IMR-90 (cell line): ENCODE results near the gene COX14. TPM values are rescaled to one million over a fixed set of nuclear protein-coding genes. Genes with fewer than 3 reads are reported as not detected.

Source experiments
- ATAC-seq: fragments of 200-7000 bp; cut with Tn5 transposase; 2 replicates; pipeline ENCODE4 v1.9.1; 2020; ENCODE audit warnings: low read depth, mild to moderate bottlenecking, moderate library complexity
- BruUV-seq: library from RNA; stranded (reverse); fragments of 400-500 nt; replicated peaks from 2 replicates; lab custom pipeline; 2021; lab: Mats Ljungman, UMichigan
- CTCF ChIA-PET: fragments of 300-600 bp; formaldehyde crosslinking; extraction: SDS; loops from one replicate; lab custom pipeline; 2021; ENCODE audit warnings: antibody characterized with exemption; lab: Yijun Ruan, JAX
- POLR2A ChIA-PET: fragments of 300-600 bp; sonication (Branson Sonifier 250); formaldehyde crosslinking; loops from one replicate; lab custom pipeline; 2022; ENCODE audit warnings: antibody characterized with exemption; ENCODE audit not compliant: unreplicated experiment; lab: Charles Lee
- DNase-seq: peaks from one replicate; pipeline ENCODE4 v3.0.0; 2013
- H2AFZ ChIP-seq: replicated peaks from 2 replicates; pipeline ENCODE3; 2013; ENCODE audit warnings: low read length, mild to moderate bottlenecking; ENCODE audit not compliant: poor library complexity
- H2AK5ac ChIP-seq: 2 replicates; pipeline ENCODE4 v1.6.1; 2013; ENCODE audit warnings: low read depth, low read length, inconsistent platforms
- H2AK9ac ChIP-seq: replicated peaks from 2 replicates; pipeline ENCODE3; 2013; ENCODE audit warnings: mild to moderate bottlenecking, low read depth, low read length, moderate library complexity; ENCODE audit not compliant: poor library complexity
- H2BK120ac ChIP-seq: 2 replicates; pipeline ENCODE4 v1.6.1; 2013; ENCODE audit warnings: low read depth, low read length, inconsistent platforms
- H2BK15ac ChIP-seq: 3 replicates; pipeline ENCODE4 v1.6.1; 2013; ENCODE audit warnings: low read depth, low read length, inconsistent platforms
- H2BK20ac ChIP-seq: 2 replicates; pipeline ENCODE4 v1.6.1; 2013; ENCODE audit warnings: low read depth, mild to moderate bottlenecking, inconsistent platforms, low read length, moderate library complexity
- H2BK5ac ChIP-seq: 2 replicates; pipeline ENCODE4 v1.6.1; 2013; ENCODE audit warnings: mild to moderate bottlenecking, low read depth, low read length, inconsistent platforms; ENCODE audit not compliant: poor library complexity, severe bottlenecking
- H3K14ac ChIP-seq: replicated peaks from 2 replicates; pipeline ENCODE4 v1.6.1; 2013; ENCODE audit warnings: low read depth, low read length, inconsistent platforms
- H3K18ac ChIP-seq: 2 replicates; pipeline ENCODE4 v1.6.1; 2013; ENCODE audit warnings: low read depth, low read length, control low read depth
- H3K23ac ChIP-seq: 2 replicates; pipeline ENCODE4 v1.6.1; 2013; ENCODE audit warnings: low read depth, low read length, inconsistent platforms
- H3K27ac ChIP-seq: 2 replicates; pipeline ENCODE4 v1.5.1; 2013; ENCODE audit warnings: mild to moderate bottlenecking, control low read depth, low read length; ENCODE audit not compliant: insufficient read depth
- H3K27me3 ChIP-seq: 2 replicates; pipeline ENCODE4 v1.6.1; 2013; ENCODE audit warnings: low read length; ENCODE audit not compliant: control insufficient read depth, insufficient read depth
- H3K36me3 ChIP-seq: 2 replicates; pipeline ENCODE4 v1.6.1; 2013; ENCODE audit warnings: low read length, mixed read lengths; ENCODE audit not compliant: control insufficient read depth, insufficient read depth
- H3K4ac ChIP-seq: 2 replicates; pipeline ENCODE4 v1.6.1; 2013; ENCODE audit warnings: low read depth, low read length, inconsistent platforms
- H3K4me1 ChIP-seq: 2 replicates; pipeline ENCODE4 v1.6.1; 2013; ENCODE audit warnings: low read length, mixed read lengths; ENCODE audit not compliant: control insufficient read depth, insufficient read depth
- H3K4me2 ChIP-seq: 2 replicates; pipeline ENCODE4 v1.6.1; 2013; ENCODE audit warnings: low read depth, mild to moderate bottlenecking, control low read depth, low read length, moderate library complexity
- H3K4me3 ChIP-seq: 2 replicates; pipeline ENCODE4 v1.5.1; 2013; ENCODE audit warnings: low read depth, mild to moderate bottlenecking, control low read depth, low read length, moderate library complexity; ENCODE audit not compliant: insufficient read depth
- H3K56ac ChIP-seq: 2 replicates; pipeline ENCODE4 v1.6.1; 2013; ENCODE audit warnings: low read length, inconsistent platforms; ENCODE audit not compliant: insufficient read depth; ENCODE audit errors: extremely low read depth
- H3K79me1 ChIP-seq, 2 experiments: 2 replicates each; pipeline ENCODE4 v1.6.1; 2013; ENCODE audit warnings: low read length in 2 of 2, inconsistent platforms in 1 of 2, low read depth in 1 of 2
- H3K9ac ChIP-seq: 2 replicates; pipeline ENCODE4 v1.6.1; 2013; ENCODE audit warnings: low read depth, low read length, control low read depth
- H3K9me1 ChIP-seq: 2 replicates; pipeline ENCODE4 v1.6.1; 2013; ENCODE audit warnings: low read length, inconsistent platforms; ENCODE audit not compliant: insufficient read depth
- H3K9me3 ChIP-seq: 2 replicates; pipeline ENCODE4 v1.6.1; 2013; ENCODE audit warnings: low read length; ENCODE audit not compliant: control insufficient read depth, insufficient read depth
- H4K20me1 ChIP-seq: 2 replicates; pipeline ENCODE4 v1.6.1; 2013; ENCODE audit warnings: low read length, inconsistent platforms; ENCODE audit not compliant: insufficient read depth
- H4K5ac ChIP-seq: 2 replicates; pipeline ENCODE4 v1.6.1; 2013; ENCODE audit warnings: mild to moderate bottlenecking, low read depth, low read length, control low read depth
- H4K8ac ChIP-seq, 2 experiments: 2 replicates each; pipeline ENCODE4 v1.6.1; 2013; ENCODE audit warnings: low read depth in 2 of 2, low read length in 2 of 2, control low read depth in 1 of 2, inconsistent platforms in 1 of 2
- H4K91ac ChIP-seq: 2 replicates; pipeline ENCODE4 v1.6.1; 2013; ENCODE audit warnings: low read depth, low read length, inconsistent platforms; ENCODE audit not compliant: insufficient read depth
- BHLHE40 ChIP-seq: fragments of 150-350 bp; IDR thresholded peaks from 2 replicates; pipeline ENCODE4 v1.6.1; 2016; ENCODE audit warnings: mild to moderate bottlenecking, low read depth, low read length
- CEBPB ChIP-seq: IDR thresholded peaks from 2 replicates; pipeline ENCODE4 v1.6.1; 2012; ENCODE audit warnings: low read depth, low read length, improper control_type of control experiment
- CHD1 ChIP-seq: IDR thresholded peaks from 2 replicates; pipeline ENCODE4 v1.6.1; 2012; ENCODE audit warnings: low read depth, low read length, improper control_type of control experiment
- FOS ChIP-seq: fragments of 150-350 bp; IDR thresholded peaks from 2 replicates; pipeline ENCODE4 v1.6.1; 2016; ENCODE audit warnings: low read depth, low read length
- MAZ ChIP-seq: IDR thresholded peaks from 2 replicates; pipeline ENCODE4 v1.6.1; 2012; ENCODE audit warnings: low read depth, mild to moderate bottlenecking, low read length, improper control_type of control experiment, moderate library complexity, borderline replicate concordance
- MXI1 ChIP-seq: IDR thresholded peaks from 2 replicates; pipeline ENCODE4 v1.6.1; 2012; ENCODE audit warnings: low read depth, mild to moderate bottlenecking, low read length, moderate library complexity, borderline replicate concordance
- RAD21 ChIP-seq: IDR thresholded peaks from 2 replicates; pipeline ENCODE4 v1.6.1; 2012; ENCODE audit warnings: low read length, improper control_type of control experiment
- RCOR1 ChIP-seq: IDR thresholded peaks from 2 replicates; pipeline ENCODE4 v1.6.1; 2012; ENCODE audit warnings: mild to moderate bottlenecking, low read length, improper control_type of control experiment; ENCODE audit not compliant: insufficient replicate concordance
- RFX5 ChIP-seq: IDR thresholded peaks from 2 replicates; pipeline ENCODE4 v1.8.0; 2012; ENCODE audit warnings: low read depth, mild to moderate bottlenecking, low read length, moderate library complexity
- WGBS, 2 experiments: methylation state at CpG; one replicate each; pipeline versions ENCODE4 v1.1.5 to v1.1.7; 2013; ENCODE audit warnings: missing lambda C conversion rate in 2 of 2; ENCODE audit not compliant: insufficient read length in 1 of 2; ENCODE audit errors: extremely low coverage in 2 of 2; 5-methylcytosine and 5-hydroxymethylcytosine counted together
- dilution Hi-C: fragments of 300-500 bp; cut with HindIII; formaldehyde crosslinking; loops from one replicate; pipeline ENCODE4 v1.14.3; 2018; ENCODE audit warnings: low sequenced_read_pairs; ENCODE audit not compliant: unreplicated experiment
- in situ Hi-C: fragments of 300-500 bp; cut with MboI; formaldehyde crosslinking; loops from 3 replicates; pipeline ENCODE4 v1.14.3; 2019; ENCODE audit warnings: low sequenced_read_pairs, inconsistent platforms, mixed read lengths
- intact Hi-C: fragments of 100-400 bp; cut with micrococcal nuclease; formaldehyde crosslinking; loops from 2 replicates; pipeline ENCODE4 v1.10.0; 2022
- polyA plus RNA-seq, 3 experiments: library from polyadenylated mRNA; depleted of rRNA; stranded (reverse); fragments of >200 nt; gene quantifications; 2 replicates each; pipeline ENCODE4 v1.2.3, GENCODE V29; 2012; ENCODE audit warnings: low replicate concordance in 1 of 3
- total RNA-seq: library from RNA; depleted of rRNA; stranded (reverse); fragments of >200 nt; gene quantifications from 2 replicates; pipeline ENCODE4 v1.2.3, GENCODE V29; 2012
- TF ChIP-seq, protein P1 (sequence below): conservative IDR thresholded peaks from 2 replicates; pipeline ENCODE4 v1.5.1; 2012; ENCODE audit warnings: mild to moderate bottlenecking, low read depth, low read length, improper control_type of control experiment

Gene COX14
- total and polyA plus RNA-seq, 2 of the 4 experiments (the other 2 are of a cell fraction) = 30.8 to 81.8 TPM

DNA sequence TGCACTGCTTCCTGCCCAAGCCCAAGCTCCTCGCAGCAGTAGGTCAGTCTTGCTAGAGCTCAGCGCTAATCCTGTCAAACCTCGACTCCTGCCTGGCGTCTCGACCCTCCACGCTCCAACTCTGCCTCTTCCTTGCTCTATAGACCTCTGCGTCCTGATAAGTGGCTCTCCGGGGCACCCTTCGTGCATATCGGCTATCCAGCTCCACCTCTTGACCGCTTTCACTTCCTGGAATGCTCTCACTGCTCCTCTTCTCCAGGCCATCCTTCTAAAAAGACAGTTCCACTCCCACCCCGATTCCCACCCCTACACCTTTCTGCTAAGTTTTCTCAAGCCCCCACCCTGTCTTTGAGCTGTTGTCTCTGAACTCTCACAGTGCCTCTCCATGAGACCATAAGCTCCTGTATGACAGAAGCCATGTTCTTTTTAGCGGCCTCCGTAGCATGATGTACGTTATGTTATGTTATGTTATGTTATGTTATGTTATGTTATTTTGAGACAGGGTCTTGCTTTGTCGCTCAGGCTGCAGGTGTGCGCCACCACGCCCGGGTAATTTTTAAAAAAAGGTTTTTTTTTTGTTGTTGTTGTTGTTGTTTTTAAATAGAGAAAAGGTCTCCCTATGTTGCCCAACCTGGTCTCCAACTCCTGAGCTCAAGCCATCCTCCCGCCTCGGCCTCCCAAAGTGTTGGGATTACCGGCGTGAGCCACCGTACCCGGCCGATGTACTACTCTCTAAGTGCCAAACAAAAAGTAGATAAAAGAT, 601 bp downstream of the COX14 start:
- dilution Hi-C loops = no loop called here
- Histone ChIP-seq H3K56ac (peak overlapping the region; percentile 65; the same call in 1 of the 2 replicates), H2BK120ac (no peak overlapping the region), H3K9me3 (no peaks in the 10 kb centered on the region), H4K20me1 (0 out of 2 replicates have a peak, but pooled peaks cover 4% of the 10 kb centered on the region), H4K8ac (peak overlapping the region; percentile 10 to 71; a peak in 2 of 4 replicates), H3K36me3 (0 out of 2 replicates have a peak, but pooled peaks cover 3% of the 10 kb centered on the region), H3K9ac (peak overlapping the region; percentile 81), H3K14ac (peak overlapping the region; percentile 65), H2BK5ac (peak overlapping the region; percentile 61), H2BK20ac (no peak overlapping the region), H3K27ac (peak overlapping the region; percentile 52), H3K9me1 (peaks cover 7% of the 10 kb centered on the region), H3K4me1 (peaks cover 13% of the 10 kb centered on the region), H2AK5ac (peak overlapping the region; percentile 29; the same call in 1 of the 2 replicates), H3K4me3 (peak overlapping the region; percentile 66), H3K4me2 (peak overlapping the region; percentile 68), H2BK15ac (no peak overlapping the region), H2AK9ac (peak overlapping the region; percentile 92), H3K4ac (peak overlapping the region; percentile 80), H3K27me3 (no peaks in the 10 kb centered on the region), H3K18ac (no peak overlapping the region), H2AFZ (peak overlapping the region; percentile 99), H4K91ac (peak overlapping the region; percentile 62), H3K79me1 (peaks cover 18 to 43% of the 10 kb centered on the region in 2 experiments), H4K5ac (peak overlapping the region; percentile 45), H3K23ac (peak overlapping the region; percentile 80)
- no peak for DNase-seq
- WGBS, 2 experiments = 21% methylated on average over 19 of the region's 26 CpGs; no CpG with 5 or more reads in 1 of the 2 experiments
- in situ Hi-C loops = no loop called here
- POLR2A ChIA-PET = interaction anchor here (1.3 kb wide), 1 partner anchor 28 kb away, joined by 4 read pairs; the partner anchor contains the start of gene SMARCD1
- TSS peak; percentile 54 for BruUV-seq
- intact Hi-C loops = no loop called here
- TF ChIP-seq CEBPB (no peak), RCOR1 (no peak), MAZ (no peak), BHLHE40 (no peak), CHD1 (no peak), RAD21 (no peak), RFX5 (no peak; the same call in 1 of the 2 replicates), MXI1 (no peak), FOS (no peak)
- TF ChIP-seq, protein P1, sequence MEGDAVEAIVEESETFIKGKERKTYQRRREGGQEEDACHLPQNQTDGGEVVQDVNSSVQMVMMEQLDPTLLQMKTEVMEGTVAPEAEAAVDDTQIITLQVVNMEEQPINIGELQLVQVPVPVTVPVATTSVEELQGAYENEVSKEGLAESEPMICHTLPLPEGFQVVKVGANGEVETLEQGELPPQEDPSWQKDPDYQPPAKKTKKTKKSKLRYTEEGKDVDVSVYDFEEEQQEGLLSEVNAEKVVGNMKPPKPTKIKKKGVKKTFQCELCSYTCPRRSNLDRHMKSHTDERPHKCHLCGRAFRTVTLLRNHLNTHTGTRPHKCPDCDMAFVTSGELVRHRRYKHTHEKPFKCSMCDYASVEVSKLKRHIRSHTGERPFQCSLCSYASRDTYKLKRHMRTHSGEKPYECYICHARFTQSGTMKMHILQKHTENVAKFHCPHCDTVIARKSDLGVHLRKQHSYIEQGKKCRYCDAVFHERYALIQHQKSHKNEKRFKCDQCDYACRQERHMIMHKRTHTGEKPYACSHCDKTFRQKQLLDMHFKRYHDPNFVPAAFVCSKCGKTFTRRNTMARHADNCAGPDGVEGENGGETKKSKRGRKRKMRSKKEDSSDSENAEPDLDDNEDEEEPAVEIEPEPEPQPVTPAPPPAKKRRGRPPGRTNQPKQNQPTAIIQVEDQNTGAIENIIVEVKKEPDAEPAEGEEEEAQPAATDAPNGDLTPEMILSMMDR = no peak
- ATAC-seq = peak; percentile 6
- CTCF ChIA-PET = interaction anchor here (0.9 to 2.2 kb wide), 8 partner anchors 10 to 88 kb away, joined by 3 to 13 read pairs (median 4); partner anchors contain the start of gene SMARCD1
